Peyer's patch (tissue), 4 donors: ENCODE data around the gene SMS.

Source experiments
- POLR2A ChIP-seq, 2 donors: fragments of 450-650 bp; IDR thresholded peaks; one replicate each; pipeline ENCODE4 v1.5.1; 2017; ENCODE audit warnings: antibody characterized with exemption in 2 of 2, mild to moderate bottlenecking in 2 of 2, moderate library complexity in 2 of 2
- TF ChIP-seq, protein P1 (sequence below), 6 experiments: fragments of 450-650 bp in 4 of 6; fragments of 200-600 bp in 2 of 6; sonication (generic) in 1 of 6; IDR thresholded peaks; one replicate each; pipeline ENCODE4 v1.5.1; 2017 to 2019; ENCODE audit warnings: antibody characterized with exemption in 6 of 6, mild to moderate bottlenecking in 3 of 6, moderate library complexity in 1 of 6

DNA sequence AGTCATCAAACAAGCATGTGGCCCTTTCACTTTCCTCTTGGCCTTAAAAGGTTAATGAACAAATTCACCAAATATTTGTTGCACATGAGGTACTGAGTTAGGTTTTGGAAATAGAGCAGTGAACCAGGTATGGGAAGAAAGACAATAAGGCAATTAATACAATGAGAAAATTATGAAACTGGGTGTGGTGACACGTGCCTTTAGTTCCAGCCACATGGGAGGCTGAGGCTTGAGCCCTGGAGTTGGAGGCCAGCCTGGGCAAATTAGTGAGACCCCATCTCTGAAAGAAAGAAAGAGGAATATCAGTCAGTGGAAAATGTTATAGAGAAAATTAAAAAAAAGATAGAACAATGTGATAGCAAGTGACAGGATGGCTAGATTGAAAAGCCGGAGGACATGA, 99.7 kb downstream of the SMS start:
- TF ChIP-seq POLR2A (IDR thresholded peaks at IDR 0.05), result no peak
- TF ChIP-seq, protein P1, sequence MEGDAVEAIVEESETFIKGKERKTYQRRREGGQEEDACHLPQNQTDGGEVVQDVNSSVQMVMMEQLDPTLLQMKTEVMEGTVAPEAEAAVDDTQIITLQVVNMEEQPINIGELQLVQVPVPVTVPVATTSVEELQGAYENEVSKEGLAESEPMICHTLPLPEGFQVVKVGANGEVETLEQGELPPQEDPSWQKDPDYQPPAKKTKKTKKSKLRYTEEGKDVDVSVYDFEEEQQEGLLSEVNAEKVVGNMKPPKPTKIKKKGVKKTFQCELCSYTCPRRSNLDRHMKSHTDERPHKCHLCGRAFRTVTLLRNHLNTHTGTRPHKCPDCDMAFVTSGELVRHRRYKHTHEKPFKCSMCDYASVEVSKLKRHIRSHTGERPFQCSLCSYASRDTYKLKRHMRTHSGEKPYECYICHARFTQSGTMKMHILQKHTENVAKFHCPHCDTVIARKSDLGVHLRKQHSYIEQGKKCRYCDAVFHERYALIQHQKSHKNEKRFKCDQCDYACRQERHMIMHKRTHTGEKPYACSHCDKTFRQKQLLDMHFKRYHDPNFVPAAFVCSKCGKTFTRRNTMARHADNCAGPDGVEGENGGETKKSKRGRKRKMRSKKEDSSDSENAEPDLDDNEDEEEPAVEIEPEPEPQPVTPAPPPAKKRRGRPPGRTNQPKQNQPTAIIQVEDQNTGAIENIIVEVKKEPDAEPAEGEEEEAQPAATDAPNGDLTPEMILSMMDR (IDR thresholded peaks at IDR 0.05), result no peak
